ENCODE data around the gene GRB2.

GRB2 gene

DNA sequence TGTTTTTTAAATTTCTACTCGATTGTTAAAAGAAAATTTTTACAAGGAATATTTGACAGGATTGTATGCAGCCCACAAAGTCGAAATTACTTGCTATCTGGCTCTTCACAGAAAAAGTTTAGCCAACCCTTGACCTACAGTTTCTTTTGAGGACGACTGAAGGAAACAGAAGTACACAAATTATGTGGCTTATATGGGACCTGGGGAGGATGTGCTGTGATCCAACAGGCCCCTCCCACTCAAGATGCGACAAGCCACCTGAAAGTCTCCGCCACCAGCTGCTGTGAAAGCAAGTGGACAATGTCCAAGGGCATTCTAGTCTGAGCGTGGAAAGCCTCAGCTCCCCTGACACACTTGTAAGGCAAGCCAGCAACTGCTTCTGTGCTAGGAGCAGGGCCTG is 73.8 kb downstream of the GRB2 start:
- no peak for TF ChIP-seq GATA2 (IDR thresholded peaks at IDR 0.05; ENCODE audit: low read depth, low read length)
- no peak for TF ChIP-seq GATA3 (IDR thresholded peaks at IDR 0.05; ENCODE audit: low read depth, low read length)

DNA sequence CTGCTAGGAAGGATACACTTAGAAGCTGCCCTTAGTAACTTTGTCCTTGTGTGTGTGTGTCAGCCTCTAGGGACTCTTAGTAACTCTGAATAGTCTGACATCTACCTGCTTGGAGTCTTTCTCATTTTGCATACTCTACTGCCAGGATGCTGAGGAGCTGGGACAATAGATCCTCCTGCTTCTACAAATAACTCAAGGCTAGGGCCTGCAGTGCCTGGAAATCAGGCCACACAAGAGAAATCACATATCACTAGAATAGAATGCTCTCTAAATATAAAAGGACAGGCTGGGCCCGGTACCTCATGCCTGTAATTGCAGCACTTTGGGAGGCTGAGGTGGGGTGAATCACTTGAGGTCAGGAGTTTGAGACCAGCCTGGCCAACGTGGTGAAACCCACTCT is 77.7 kb downstream of the GRB2 start:
- TF ChIP-seq GATA3 (IDR thresholded peaks at IDR 0.05; ENCODE audit: low read depth, low read length) (no peak), GATA2 (IDR thresholded peaks at IDR 0.05; ENCODE audit: low read depth, low read length) (no peak)

DNA sequence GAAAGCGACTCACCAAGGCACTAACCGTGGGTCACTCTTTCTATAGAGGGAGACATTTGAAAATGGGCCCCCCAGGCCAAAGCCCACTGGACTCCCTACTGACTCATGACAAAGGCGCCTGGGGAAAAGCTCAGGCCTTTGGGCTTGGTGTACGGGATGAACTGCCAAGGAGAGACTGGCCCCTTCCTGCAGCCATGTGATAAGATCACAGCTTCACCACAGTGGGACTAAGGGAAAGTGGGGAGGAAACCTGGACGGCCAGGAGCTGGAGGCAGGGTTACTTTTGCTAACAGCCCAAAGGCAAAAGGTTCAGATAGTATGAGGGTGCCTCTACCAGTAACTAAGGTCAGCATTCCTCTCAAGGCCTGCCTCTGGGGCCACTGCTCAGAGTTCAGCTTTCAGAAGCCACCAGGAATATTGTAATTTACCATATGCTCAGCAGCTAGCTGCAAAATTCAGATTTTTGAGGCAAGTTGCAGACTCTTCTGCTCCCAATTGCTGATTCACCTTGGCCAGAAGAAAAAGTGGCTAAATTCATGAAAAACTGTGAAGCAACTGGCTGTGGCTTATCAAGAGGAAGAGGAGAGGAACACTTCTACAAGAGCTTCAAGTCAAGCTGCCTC is 79.1 kb downstream of the GRB2 start:
- TF ChIP-seq GATA2 (IDR thresholded peaks at IDR 0.05; ENCODE audit: low read depth, low read length) (no peak), GATA3 (IDR thresholded peaks at IDR 0.05; ENCODE audit: low read depth, low read length) (no peak)

DNA sequence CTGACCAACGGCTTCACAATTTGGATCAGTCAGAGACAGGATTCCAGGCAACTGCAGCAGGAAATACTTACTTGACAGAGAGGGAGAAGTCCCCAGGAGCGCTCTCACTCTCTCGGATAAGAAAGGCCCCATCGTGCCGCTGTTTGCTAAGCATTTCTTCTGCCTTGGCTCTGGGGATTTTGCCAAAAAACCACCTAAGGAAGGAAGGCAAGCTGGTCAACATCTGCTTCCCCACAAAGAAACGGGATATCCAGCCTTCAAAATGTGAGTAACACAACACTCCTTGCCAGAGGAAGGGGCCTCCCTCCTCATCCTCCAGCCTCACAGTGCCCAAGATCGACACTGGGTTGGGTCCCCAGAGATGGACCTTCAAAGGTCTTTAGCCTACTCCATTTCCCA is 79.7 kb downstream of the GRB2 start:
- TF ChIP-seq GATA3 (IDR thresholded peaks at IDR 0.05; ENCODE audit: low read depth, low read length) = no peak
- TF ChIP-seq GATA2 (IDR thresholded peaks at IDR 0.05; ENCODE audit: low read depth, low read length) = no peak

DNA sequence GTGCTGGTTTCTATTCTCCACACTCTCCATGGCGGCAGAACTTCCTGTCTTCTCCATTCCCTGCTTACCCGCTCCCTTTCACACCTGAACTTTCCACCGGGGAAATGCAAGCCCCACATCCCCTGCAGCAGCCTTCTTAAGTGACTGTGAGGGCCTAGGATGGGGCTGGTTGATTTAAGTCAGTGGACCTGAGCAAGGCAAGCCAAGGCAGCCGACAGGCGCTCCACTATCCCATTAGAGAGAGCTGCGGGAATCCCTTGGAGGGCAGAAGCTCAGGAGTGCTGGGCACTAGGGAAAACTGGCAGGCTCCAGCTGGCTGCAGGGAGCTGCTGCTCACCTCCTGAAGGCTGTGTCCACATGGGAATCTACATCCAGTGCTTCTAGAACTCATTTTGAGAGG is 80.1 kb downstream of the GRB2 start:
- TF ChIP-seq GATA2 (IDR thresholded peaks at IDR 0.05; ENCODE audit: low read depth, low read length) = no peak
- no peak for TF ChIP-seq GATA3 (IDR thresholded peaks at IDR 0.05; ENCODE audit: low read depth, low read length)

DNA sequence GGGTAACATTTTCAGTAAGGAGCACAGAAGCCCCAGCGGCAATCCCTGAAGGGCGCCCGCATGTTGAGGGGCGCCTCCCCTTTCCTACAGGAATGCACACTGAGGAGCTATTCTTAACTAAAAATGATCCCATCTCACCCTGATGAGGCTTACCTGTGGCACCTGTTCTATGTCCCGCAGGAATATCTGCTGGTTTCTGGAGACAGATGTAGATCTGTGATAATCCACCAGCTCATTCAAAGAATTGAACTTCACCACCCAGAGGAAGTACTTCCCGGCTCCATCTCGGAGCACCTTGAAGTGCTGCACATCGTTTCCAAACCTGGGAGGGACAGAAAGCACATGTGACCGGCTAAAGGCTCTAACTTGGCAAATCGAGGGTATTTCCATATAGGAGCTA is 84.0 kb downstream of the GRB2 start:
- no peak for TF ChIP-seq GATA2 (IDR thresholded peaks at IDR 0.05; ENCODE audit: low read depth, low read length)
- no peak for TF ChIP-seq GATA3 (IDR thresholded peaks at IDR 0.05; ENCODE audit: low read depth, low read length)

DNA sequence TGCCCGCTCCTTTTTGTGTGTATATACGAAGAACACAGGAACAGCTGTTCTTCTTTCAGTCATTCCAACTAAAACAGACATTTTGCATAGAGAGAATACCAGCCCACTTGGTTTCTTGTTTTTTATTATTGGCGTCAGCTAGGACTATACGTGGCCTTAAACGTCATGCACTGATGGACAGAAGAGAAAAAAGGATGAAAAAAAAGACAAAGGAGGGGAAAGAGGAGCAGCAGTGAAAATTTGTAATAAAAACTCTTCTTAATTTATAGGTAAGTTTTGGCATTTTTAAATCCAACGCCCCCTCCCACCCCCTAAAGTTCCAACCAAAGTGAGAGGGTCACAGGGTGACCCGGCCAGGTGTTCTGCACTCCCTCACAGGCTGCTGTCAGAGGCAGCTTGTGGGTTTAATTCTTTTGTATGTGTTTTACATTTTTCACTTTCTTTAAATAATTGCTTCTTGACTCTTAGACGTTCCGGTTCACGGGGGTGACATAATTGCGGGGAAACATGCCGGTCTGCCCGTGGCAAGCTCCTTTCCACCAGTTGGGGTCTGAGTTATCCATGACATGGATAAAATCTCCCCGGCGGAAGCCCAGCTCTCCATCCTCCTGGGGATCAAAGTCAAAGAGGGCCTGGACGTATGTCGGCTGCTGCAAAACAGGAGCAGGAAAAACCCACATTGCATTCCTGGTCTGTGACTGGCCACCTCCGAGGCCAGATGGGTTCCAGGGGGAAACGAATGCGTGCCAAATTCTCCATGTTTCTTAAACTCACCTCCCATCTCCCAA is 85.4 kb downstream of the GRB2 start:
- TF ChIP-seq GATA2 (IDR thresholded peaks at IDR 0.05; ENCODE audit: low read depth, low read length) = no peak
- no peak for TF ChIP-seq GATA3 (IDR thresholded peaks at IDR 0.05; ENCODE audit: low read depth, low read length)

DNA sequence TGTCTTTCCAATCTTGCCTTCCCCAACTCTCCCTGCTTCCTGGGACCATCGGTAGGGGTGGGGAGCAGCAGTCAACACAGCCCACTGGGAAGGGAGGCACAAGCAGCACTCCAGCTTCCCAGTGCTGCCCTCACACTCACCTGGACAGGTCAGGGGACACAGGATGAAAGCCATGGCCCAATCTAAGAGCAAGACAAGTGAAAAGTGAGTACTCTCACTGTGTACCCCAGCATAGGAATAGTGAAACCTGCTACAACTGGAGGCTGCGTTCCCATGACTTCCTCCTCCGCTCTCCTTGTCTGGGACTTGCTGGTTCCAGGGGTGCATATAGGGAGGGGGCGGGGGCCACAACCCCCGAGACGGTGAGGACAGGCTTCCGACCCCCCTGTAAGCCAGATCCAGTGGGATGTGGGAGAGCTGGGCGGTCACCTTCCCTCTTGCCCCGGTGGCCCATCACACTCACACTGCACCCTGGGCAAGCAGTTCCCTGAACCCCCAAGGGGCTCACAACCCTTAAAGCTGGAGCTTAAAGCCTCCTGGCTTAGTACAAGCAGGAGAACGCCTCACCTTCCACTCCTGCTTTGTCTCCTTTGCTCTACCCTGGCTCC is 86.8 kb downstream of the GRB2 start:
- TF ChIP-seq GATA2 (IDR thresholded peaks at IDR 0.05; ENCODE audit: low read depth, low read length) = no peak
- TF ChIP-seq GATA3 (IDR thresholded peaks at IDR 0.05; ENCODE audit: low read depth, low read length) = no peak

DNA sequence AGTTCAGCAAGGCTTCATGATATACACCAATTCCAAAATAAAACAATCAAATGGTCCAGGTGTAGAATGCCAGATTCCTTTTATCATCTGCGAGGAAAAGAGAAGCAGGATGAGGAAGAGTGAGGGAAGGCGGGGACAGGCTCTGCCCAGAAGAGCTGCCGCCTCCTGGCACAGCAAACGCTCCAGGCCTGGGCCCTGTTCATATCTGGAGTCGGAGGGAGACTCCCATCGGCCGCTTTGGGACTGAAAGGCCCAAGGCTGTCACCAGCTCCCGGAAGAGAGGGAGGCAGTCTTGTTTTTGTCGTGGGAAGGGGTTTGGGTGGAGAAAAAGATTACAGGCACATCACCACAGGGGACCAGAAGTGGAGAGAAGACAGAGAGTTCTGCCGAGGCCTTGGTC is 87.3 kb downstream of the GRB2 start:
- no peak for TF ChIP-seq GATA3 (IDR thresholded peaks at IDR 0.05; ENCODE audit: low read depth, low read length)
- no peak for TF ChIP-seq GATA2 (IDR thresholded peaks at IDR 0.05; ENCODE audit: low read depth, low read length)

DNA sequence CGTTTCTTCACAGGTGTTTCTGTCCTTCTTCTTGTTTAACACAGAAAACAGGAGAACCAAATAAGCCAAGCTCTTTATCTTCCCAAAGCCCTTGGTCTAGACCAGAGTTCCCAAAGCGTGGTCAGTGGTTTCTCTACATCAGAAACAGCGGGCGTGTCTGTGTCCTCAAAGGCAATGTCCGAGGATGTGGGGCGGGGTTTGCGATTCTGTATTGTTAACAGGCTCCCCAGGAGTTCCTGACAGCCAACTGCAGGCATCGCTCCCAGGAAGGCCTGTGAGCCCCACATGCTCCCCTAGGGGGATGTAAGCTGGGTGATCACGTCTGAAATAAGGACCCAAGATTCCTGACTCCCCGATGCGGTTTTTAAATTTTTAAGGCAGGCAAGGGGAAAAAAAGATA is 87.8 kb downstream of the GRB2 start:
- TF ChIP-seq GATA3 (IDR thresholded peaks at IDR 0.05; ENCODE audit: low read depth, low read length) (no peak), GATA2 (IDR thresholded peaks at IDR 0.05; ENCODE audit: low read depth, low read length) (no peak)

DNA sequence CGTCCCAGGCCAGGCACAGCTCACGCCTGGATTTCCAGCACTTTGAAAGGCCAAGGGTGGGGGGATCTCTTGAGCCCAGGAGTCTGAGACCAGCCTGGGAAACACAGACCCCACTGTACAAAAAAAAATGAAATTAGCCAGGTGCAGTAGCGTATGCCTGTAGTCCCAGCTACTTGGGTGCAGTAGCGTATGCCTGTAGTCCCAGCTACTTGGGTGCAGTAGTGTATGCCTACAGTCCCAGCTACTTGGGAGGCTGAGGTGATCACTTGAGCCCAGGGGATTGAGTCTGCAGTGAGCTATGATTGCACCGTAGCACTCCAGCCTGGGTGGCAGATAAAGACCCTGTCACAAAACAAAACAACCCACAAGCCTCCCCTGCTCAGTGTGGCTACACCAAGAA is 89.2 kb downstream of the GRB2 start:
- TF ChIP-seq GATA3 (IDR thresholded peaks at IDR 0.05; ENCODE audit: low read depth, low read length) = no peak
- no peak for TF ChIP-seq GATA2 (IDR thresholded peaks at IDR 0.05; ENCODE audit: low read depth, low read length)

DNA sequence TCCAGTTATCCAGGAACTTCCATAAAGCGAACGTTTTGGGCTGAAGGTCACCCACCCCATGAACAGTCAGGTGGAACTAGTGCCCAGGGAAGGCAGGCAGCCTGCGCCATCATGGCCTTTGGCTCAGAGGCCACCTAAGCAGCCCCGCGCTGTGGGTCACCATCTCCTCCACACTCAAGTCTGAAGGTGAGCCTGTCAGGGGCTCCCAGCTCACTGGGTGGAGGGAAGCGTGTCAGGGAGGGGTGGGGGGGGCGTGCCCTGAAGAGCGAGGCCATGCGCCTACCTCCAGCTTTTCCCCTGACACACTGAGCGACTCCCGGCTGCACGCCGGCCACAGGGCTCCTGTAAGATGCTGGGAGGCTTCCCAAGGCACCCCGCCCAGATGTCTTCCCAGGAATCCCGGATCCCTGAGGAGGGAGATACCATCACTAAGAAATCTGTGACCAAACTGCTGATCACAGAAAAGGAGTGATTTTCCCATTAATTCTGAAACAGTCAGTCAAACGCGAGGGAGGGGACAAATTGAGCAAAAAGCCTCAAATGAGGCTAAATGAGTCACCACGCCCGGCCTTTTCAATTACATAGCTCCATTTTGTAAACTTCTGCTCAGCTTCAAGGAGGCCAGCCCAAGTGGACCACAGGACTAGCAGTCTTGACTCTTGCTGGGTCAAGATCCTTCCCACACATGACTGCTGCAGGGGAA is 89.8 kb downstream of the GRB2 start:
- TF ChIP-seq GATA3 (IDR thresholded peaks at IDR 0.05; ENCODE audit: low read depth, low read length) = no peak
- no peak for TF ChIP-seq GATA2 (IDR thresholded peaks at IDR 0.05; ENCODE audit: low read depth, low read length)

DNA sequence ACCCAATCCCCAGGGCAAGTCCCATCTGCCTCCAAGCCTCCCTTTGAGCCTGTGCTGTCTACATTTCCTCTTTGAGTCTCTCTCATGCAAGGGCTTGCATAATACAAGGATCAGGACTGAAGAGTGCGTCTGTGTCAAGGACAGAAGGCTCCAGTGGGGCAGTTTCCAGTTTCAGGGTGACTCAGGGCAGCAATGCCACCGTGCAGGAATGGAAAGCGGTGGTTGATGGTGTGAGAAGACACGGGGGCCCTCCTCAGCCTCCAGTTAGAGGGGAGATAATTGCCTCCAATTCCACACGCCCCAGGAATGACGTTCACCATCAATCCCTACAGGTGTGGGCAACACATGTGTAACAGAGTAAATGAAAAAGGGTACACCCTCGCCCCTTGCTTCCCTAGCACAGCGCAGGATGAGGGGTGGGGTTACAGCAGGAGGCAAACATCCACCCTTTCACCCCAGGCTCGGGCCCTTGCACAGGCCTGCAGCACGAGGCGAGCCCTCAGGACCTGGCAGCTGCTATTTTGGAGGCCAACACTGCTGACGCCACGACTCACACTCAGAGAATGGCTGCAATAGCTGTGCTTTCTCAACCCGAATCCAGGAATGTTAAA is 91.4 kb downstream of the GRB2 start:
- TF ChIP-seq GATA3 (IDR thresholded peaks at IDR 0.05; ENCODE audit: low read depth, low read length) (no peak), GATA2 (IDR thresholded peaks at IDR 0.05; ENCODE audit: low read depth, low read length) (no peak)

Data from SH-SY5Y (cell line).